Measurements from ENCODE around the gene TMEM132C. TPM values are rescaled to one million over a fixed set of nuclear protein-coding genes. Genes with fewer than 3 reads are reported as not detected.

The TMEM132C gene
- total RNA-seq, 1 donor: not detected

GRCh38 chr12:128265566-128265965 lies 1.4 kb upstream of the TMEM132C start:
- no peak for DNase-seq (ENCODE audit: low read depth)
- no peak for TF ChIP-seq CTCF (IDR thresholded peaks at IDR 0.05; ENCODE audit: insufficient read depth, low read length)
- H3K4me3 ChIP-seq (ENCODE audit: low read depth, low read length): no peak overlapping the region

- TF ChIP-seq CTCF (IDR thresholded peaks at IDR 0.05; ENCODE audit: insufficient read depth, low read length): no peak
- H3K4me3 ChIP-seq (ENCODE audit: low read depth, low read length): no peak overlapping the region
These were observed 884 bp upstream of the TMEM132C start for GRCh38 chr12:128266086-128266485.

GRCh38 chr12:128266541-128267130 lies 334 bp upstream of the TMEM132C start:
- no peak for DNase-seq (ENCODE audit: low read depth)
- H3K4me3 ChIP-seq (ENCODE audit: low read depth, low read length): no peak overlapping the region
- no peak for TF ChIP-seq CTCF (IDR thresholded peaks at IDR 0.05; ENCODE audit: insufficient read depth, low read length)

More at GRCh38 chr12:128266086-128266485, 884 bp upstream of the TMEM132C start:
- DNase-seq (ENCODE audit: low read depth): no peak

GRCh38 chr12:128267651-128268378 lies 845 bp downstream of the TMEM132C start:
- no peak for DNase-seq (ENCODE audit: low read depth)
- no peak for TF ChIP-seq CTCF (IDR thresholded peaks at IDR 0.05; ENCODE audit: insufficient read depth, low read length)
- H3K4me3 ChIP-seq (ENCODE audit: low read depth, low read length): no peak overlapping the region

- TF ChIP-seq CTCF (IDR thresholded peaks at IDR 0.05; ENCODE audit: insufficient read depth, low read length): no peak
- no peak overlapping the region for H3K4me3 ChIP-seq (ENCODE audit: low read depth, low read length)
- no peak for DNase-seq (ENCODE audit: low read depth)
These were observed 1.5 kb downstream of the TMEM132C start for GRCh38 chr12:128268379-128268995.

GRCh38 chr12:128269181-128269591 lies 2.2 kb downstream of the TMEM132C start:
- TF ChIP-seq CTCF (IDR thresholded peaks at IDR 0.05; ENCODE audit: insufficient read depth, low read length): no peak
- no peak for DNase-seq (ENCODE audit: low read depth)
- H3K4me3 ChIP-seq (ENCODE audit: low read depth, low read length): no peak overlapping the region

Data from fibroblast of the aortic adventitia (primary cell).